NCI-H2227 (cell line): Measurements from ENCODE around the gene TBCK.
"Not testable (repeated sequence)": the region's sequence is repeated elsewhere in the genome, so short reads cannot be mapped to it uniquely, and the experiment has no call there.

Experiments used
- DNase-seq: peaks from one replicate; lab custom pipeline; 2025; ENCODE audit not compliant: unreplicated experiment; lab: John Stamatoyannopoulos, UW

TBCK gene

GRCh38 chr4:106238820-106239420, 77.1 kb downstream of the TBCK start:
- peak; percentile 13 for DNase-seq

- DNase-seq = no peak
These were observed 84.1 kb downstream of the TBCK start for GRCh38 chr4:106231931-106232330.

GRCh38 chr4:106222548-106222947, 93.5 kb downstream of the TBCK start:
- no peak for DNase-seq

- DNase-seq = not testable (repeated sequence)
These were observed 102.7 kb downstream of the TBCK start for GRCh38 chr4:106213291-106213690.

GRCh38 chr4:106210021-106210420, 106.0 kb downstream of the TBCK start:
- no peak for DNase-seq

GRCh38 chr4:106208481-106209460, 107.2 kb downstream of the TBCK start:
- DNase-seq = no peak

GRCh38 chr4:106201373-106201772, 114.6 kb downstream of the TBCK start:
- DNase-seq = no peak

- no peak for DNase-seq
These were observed 120.5 kb downstream of the TBCK start for GRCh38 chr4:106195435-106195950.

GRCh38 chr4:106194801-106195200, 121.2 kb downstream of the TBCK start:
- DNase-seq = no peak

- DNase-seq = no peak
These were observed 123.9 kb downstream of the TBCK start for GRCh38 chr4:106192131-106192530.

GRCh38 chr4:106186201-106186600, 129.8 kb downstream of the TBCK start:
- DNase-seq = no peak

- no peak for DNase-seq
These were observed 132.5 kb downstream of the TBCK start for GRCh38 chr4:106183551-106183950.

GRCh38 chr4:106172861-106173260, 143.1 kb downstream of the TBCK start:
- DNase-seq = no peak

GRCh38 chr4:106165351-106166010, 150.5 kb downstream of the TBCK start:
- DNase-seq = no peak

GRCh38 chr4:106162278-106162677, 153.7 kb downstream of the TBCK start:
- DNase-seq = no peak

GRCh38 chr4:106160560-106160959, 155.4 kb downstream of the TBCK start:
- no peak for DNase-seq

- no peak for DNase-seq
These were observed 166.1 kb downstream of the TBCK start for GRCh38 chr4:106149911-106150310.

GRCh38 chr4:106149026-106149425, 167.0 kb downstream of the TBCK start:
- DNase-seq = no peak

- DNase-seq = no peak
These were observed 173.3 kb downstream of the TBCK start for GRCh38 chr4:106142616-106143127.

GRCh38 chr4:106140601-106141000, 175.4 kb downstream of the TBCK start:
- no peak for DNase-seq

GRCh38 chr4:106136777-106137331, 179.2 kb downstream of the TBCK start:
- DNase-seq = no peak
